ENCODE measurements around the gene PPIF. TPM values are rescaled to one million over a fixed set of nuclear protein-coding genes. Genes with fewer than 3 reads are reported as not detected.
A peak's percentile ranks its signal among the peaks of the same experiment; 100 is the strongest.

The PPIF gene
- total and polyA plus RNA-seq, 2 of the 13 experiments (the other 11 are each of a cell fraction or from before 2014, with no cell fraction given) = 147 to 157 TPM

DNA sequence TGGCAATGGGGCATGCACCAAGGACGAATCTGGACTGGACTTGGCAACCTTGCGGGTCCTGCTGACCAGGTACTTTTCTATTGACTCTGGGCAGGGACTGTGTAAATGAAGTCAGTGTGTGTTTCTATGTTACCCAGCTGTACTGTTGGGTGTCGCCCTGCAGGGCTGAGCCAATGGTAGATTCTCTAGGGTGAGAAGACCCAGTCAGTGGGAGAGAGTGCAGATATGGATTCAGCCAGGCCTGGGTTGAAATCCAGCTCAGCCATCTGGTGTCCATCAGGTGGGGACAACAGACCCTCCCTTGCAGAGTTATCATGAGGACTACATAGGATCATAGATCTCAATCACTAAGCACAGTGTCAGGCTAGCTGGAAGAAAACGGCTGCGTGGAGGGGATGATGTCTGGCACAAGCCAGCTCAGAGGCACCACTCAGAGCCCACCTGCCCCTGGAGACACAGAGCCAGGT lies 4.9 kb upstream of the PPIF start:
- H3K79me2 ChIP-seq (ENCODE audit: insufficient read depth, low read length) = no peaks in the 10 kb centered on the region
- peaks cover 71% of the 10 kb centered on the region for H3K4me1 ChIP-seq (ENCODE audit: insufficient read depth, low read length)
- in situ Hi-C loops (cut with HindIII; ENCODE audit: extremely low pct_ligation_motif_present, low pct_unique_long_range_greater_than_20kb) = no loop called here
- no peak overlapping the region for H3K4me3 ChIP-seq (replicated peaks in 1 of 3; ENCODE audit: insufficient read depth in 1 of 3, low read depth in 2 of 3, low read length in 3 of 3)
- POLR2A ChIA-PET = interaction anchor here (1.4 kb wide), 1 partner anchor 8 kb away, joined by 3 read pairs; no protein-coding TSS in a partner anchor
- no peak overlapping the region for H3K9ac ChIP-seq (ENCODE audit: insufficient read depth, low read depth, low read length)
- H3K4me2 ChIP-seq (ENCODE audit: low read depth, low read length) = 0 out of 2 replicates have a peak overlapping the region, but pooled peaks have one; percentile 8
- no peaks in the 10 kb centered on the region for H4K20me1 ChIP-seq (ENCODE audit: insufficient read depth, low read length)
- no peak overlapping the region for H3K27ac ChIP-seq (ENCODE audit: extremely low read length, insufficient read depth, low read length)
- H3K36me3 ChIP-seq (replicated peaks in 1 of 2; ENCODE audit: control insufficient read depth in 1 of 2, insufficient read depth in 2 of 2, low read length in 2 of 2) = no peaks in the 10 kb centered on the region
- DNase-seq (ENCODE audit: low spot score) = peak; percentile 49
- WGBS (ENCODE audit: low lambda C conversion rate) = 20% methylated on average over 3 of the region's 5 CpGs
- ATAC-seq = peak; percentile 53
- FAIRE-seq = peak; percentile 36
- no peaks in the 10 kb centered on the region for H3K27me3 ChIP-seq (ENCODE audit: control insufficient read depth in 1 of 2, insufficient read depth in 2 of 2, low read length in 2 of 2)
- intact Hi-C loops (cut with micrococcal nuclease; ENCODE audit: unreplicated experiment) = loop anchor here (10.0 kb wide), 1 partner anchor 48 kb away; no protein-coding TSS in a partner anchor
- no peaks in the 10 kb centered on the region for H3K9me3 ChIP-seq (ENCODE audit: low read length)
- CTCF ChIA-PET (ENCODE audit: low intra/inter-chr PET ratio, low total read pairs) = no interaction called here
- BruUV-seq (replicated peaks) = no TSS peak
- no peak overlapping the region for H2AFZ ChIP-seq (ENCODE audit: low read length)
- TF ChIP-seq MAFF (IDR thresholded peaks at IDR 0.05; ENCODE audit: low read depth, low read length) = peak; percentile 60
- no peak for TF ChIP-seq ZNF792 (CRISPR knock-in tag; IDR thresholded peaks at IDR 0.05)
- no peak for TF ChIP-seq U2AF1 (optimal IDR thresholded peaks at IDR 0.05; ENCODE audit: low read depth, low read length)
- no peak for TF ChIP-seq FOXA1 (IDR thresholded peaks at IDR 0.05)
- peak; percentile 62; the same call in 1 of the 2 replicates for TF ChIP-seq FOXA1 (CRISPR knock-in tag; IDR thresholded peaks at IDR 0.05)
- TF ChIP-seq MAFK (conservative IDR thresholded peaks at IDR 0.05 in 1 of 2, IDR thresholded peaks at IDR 0.05 in 1 of 2; ENCODE audit: low read length in 2 of 2) = peak; percentile 43 to 60; a peak in 3 of 4 replicates
- peak; percentile 14; the same call in 1 of the 2 replicates for TF ChIP-seq HNF4A (CRISPR knock-in tag; IDR thresholded peaks at IDR 0.05)
- TF ChIP-seq ARID2 (CRISPR knock-in tag; IDR thresholded peaks at IDR 0.05; ENCODE audit: borderline replicate concordance) = no peak
- 0 out of 2 replicates have a peak, but pooled peaks have one; percentile 28 for TF ChIP-seq ZNF12 (CRISPR knock-in tag; IDR thresholded peaks at IDR 0.05)
- peak; percentile 91; the same call in 1 of the 2 replicates for TF ChIP-seq ZFP1 (CRISPR knock-in tag; IDR thresholded peaks at IDR 0.05)
- no peak for TF ChIP-seq NR3C1 (CRISPR knock-in tag; IDR thresholded peaks at IDR 0.05)
- TF ChIP-seq, protein P1, sequence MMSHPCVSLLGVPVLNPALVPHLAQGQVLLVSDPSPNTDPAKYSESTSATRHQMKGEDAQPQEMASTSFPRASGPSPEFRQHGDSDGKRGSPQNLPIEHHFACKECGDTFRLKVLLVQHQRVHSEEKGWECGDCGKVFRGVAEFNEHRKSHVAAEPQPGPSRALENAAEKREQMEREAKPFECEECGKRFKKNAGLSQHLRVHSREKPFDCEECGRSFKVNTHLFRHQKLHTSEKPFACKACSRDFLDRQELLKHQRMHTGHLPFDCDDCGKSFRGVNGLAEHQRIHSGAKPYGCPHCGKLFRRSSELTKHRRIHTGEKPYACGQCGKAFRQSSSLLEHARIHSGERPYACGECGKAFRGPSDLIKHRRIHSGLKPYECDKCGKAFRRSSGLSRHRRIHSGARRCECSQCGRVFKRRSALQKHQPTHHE (CRISPR knock-in tag; IDR thresholded peaks at IDR 0.05; ENCODE audit: borderline replicate concordance) = no peak
- TF ChIP-seq, protein P2, sequence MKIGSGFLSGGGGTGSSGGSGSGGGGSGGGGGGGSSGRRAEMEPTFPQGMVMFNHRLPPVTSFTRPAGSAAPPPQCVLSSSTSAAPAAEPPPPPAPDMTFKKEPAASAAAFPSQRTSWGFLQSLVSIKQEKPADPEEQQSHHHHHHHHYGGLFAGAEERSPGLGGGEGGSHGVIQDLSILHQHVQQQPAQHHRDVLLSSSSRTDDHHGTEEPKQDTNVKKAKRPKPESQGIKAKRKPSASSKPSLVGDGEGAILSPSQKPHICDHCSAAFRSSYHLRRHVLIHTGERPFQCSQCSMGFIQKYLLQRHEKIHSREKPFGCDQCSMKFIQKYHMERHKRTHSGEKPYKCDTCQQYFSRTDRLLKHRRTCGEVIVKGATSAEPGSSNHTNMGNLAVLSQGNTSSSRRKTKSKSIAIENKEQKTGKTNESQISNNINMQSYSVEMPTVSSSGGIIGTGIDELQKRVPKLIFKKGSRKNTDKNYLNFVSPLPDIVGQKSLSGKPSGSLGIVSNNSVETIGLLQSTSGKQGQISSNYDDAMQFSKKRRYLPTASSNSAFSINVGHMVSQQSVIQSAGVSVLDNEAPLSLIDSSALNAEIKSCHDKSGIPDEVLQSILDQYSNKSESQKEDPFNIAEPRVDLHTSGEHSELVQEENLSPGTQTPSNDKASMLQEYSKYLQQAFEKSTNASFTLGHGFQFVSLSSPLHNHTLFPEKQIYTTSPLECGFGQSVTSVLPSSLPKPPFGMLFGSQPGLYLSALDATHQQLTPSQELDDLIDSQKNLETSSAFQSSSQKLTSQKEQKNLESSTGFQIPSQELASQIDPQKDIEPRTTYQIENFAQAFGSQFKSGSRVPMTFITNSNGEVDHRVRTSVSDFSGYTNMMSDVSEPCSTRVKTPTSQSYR (CRISPR knock-in tag; IDR thresholded peaks at IDR 0.05; ENCODE audit: borderline replicate concordance) = no peak
- no peak for TF ChIP-seq SRSF9 (IDR thresholded peaks at IDR 0.05; ENCODE audit: borderline replicate concordance, insufficient read depth, low read depth, low read length, poor library complexity, severe bottlenecking)
- TF ChIP-seq, protein P3, sequence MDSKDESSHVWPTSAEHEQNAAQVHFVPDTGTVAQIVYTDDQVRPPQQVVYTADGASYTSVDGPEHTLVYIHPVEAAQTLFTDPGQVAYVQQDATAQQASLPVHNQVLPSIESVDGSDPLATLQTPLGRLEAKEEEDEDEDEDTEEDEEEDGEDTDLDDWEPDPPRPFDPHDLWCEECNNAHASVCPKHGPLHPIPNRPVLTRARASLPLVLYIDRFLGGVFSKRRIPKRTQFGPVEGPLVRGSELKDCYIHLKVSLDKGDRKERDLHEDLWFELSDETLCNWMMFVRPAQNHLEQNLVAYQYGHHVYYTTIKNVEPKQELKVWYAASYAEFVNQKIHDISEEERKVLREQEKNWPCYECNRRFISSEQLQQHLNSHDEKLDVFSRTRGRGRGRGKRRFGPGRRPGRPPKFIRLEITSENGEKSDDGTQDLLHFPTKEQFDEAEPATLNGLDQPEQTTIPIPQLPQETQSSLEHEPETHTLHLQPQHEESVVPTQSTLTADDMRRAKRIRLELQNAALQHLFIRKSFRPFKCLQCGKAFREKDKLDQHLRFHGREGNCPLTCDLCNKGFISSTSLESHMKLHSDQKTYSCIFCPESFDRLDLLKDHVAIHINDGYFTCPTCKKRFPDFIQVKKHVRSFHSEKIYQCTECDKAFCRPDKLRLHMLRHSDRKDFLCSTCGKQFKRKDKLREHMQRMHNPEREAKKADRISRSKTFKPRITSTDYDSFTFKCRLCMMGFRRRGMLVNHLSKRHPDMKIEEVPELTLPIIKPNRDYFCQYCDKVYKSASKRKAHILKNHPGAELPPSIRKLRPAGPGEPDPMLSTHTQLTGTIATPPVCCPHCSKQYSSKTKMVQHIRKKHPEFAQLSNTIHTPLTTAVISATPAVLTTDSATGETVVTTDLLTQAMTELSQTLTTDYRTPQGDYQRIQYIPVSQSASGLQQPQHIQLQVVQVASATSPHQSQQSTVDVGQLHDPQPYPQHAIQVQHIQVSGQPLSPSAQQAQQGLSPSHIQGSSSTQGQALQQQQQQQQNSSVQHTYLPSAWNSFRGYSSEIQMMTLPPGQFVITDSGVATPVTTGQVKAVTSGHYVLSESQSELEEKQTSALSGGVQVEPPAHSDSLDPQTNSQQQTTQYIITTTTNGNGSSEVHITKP (CRISPR knock-in tag; IDR thresholded peaks at IDR 0.05; ENCODE audit: low read depth) = peak; percentile 75; the same call in 1 of the 2 replicates

All from HepG2 (cell line).